ENCODE results near the gene PIP4P1. TPM values are rescaled to one million over a fixed set of nuclear protein-coding genes. Genes with fewer than 3 reads are reported as not detected.
A peak's percentile ranks its signal among the peaks of the same experiment; 100 is the strongest.

Gene PIP4P1
- total and polyA plus RNA-seq, 12 donors: 15.5 to 31.9 (median 18.7) TPM

DNA sequence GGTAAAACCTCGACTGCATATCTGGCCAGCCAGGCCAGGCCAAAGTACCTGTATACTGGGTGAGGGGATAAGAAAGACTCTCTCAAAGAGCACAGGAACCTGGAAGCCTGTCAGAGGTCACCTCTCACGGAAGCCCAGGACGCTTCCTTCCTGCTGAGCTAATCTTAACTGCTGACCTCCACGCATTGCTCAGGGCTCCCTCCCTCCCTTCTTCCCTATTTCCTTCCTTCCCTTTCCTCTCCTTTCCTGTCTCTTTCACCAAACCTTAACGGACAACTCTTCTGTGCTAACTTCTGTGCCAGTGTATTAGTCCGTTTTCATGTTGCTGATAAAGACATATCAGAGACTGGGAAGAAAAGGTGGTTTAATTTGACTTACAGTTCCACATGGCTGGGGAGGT is 29.3 kb upstream of the PIP4P1 start:
- no peak overlapping the region for H3K4me3 ChIP-seq
- H3K27ac ChIP-seq: peak overlapping the region in 8 of 10 donors; percentile 31 to 79 (median 64)
- ATAC-seq (peak in 1 of 8 donors; percentile 46), DNase-seq (no peak)
- no peaks in the 10 kb centered on the region for H3K36me3 ChIP-seq
- H3K27me3 ChIP-seq: peaks cover 0 to 4% (median 0%) of the 10 kb centered on the region in 7 donors
- intact Hi-C loops (cut with DNase I): no loop called here
- no peaks in the 10 kb centered on the region for H3K9me3 ChIP-seq
- TF ChIP-seq, protein P1, sequence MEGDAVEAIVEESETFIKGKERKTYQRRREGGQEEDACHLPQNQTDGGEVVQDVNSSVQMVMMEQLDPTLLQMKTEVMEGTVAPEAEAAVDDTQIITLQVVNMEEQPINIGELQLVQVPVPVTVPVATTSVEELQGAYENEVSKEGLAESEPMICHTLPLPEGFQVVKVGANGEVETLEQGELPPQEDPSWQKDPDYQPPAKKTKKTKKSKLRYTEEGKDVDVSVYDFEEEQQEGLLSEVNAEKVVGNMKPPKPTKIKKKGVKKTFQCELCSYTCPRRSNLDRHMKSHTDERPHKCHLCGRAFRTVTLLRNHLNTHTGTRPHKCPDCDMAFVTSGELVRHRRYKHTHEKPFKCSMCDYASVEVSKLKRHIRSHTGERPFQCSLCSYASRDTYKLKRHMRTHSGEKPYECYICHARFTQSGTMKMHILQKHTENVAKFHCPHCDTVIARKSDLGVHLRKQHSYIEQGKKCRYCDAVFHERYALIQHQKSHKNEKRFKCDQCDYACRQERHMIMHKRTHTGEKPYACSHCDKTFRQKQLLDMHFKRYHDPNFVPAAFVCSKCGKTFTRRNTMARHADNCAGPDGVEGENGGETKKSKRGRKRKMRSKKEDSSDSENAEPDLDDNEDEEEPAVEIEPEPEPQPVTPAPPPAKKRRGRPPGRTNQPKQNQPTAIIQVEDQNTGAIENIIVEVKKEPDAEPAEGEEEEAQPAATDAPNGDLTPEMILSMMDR (IDR thresholded peaks at IDR 0.05): no peak
- 33 to 36% methylated on average over 6 of the region's 6 CpGs for WGBS, 2 donors
- peaks cover 0 to 62% (median 23%) of the 10 kb centered on the region in 9 donors for H3K4me1 ChIP-seq

DNA sequence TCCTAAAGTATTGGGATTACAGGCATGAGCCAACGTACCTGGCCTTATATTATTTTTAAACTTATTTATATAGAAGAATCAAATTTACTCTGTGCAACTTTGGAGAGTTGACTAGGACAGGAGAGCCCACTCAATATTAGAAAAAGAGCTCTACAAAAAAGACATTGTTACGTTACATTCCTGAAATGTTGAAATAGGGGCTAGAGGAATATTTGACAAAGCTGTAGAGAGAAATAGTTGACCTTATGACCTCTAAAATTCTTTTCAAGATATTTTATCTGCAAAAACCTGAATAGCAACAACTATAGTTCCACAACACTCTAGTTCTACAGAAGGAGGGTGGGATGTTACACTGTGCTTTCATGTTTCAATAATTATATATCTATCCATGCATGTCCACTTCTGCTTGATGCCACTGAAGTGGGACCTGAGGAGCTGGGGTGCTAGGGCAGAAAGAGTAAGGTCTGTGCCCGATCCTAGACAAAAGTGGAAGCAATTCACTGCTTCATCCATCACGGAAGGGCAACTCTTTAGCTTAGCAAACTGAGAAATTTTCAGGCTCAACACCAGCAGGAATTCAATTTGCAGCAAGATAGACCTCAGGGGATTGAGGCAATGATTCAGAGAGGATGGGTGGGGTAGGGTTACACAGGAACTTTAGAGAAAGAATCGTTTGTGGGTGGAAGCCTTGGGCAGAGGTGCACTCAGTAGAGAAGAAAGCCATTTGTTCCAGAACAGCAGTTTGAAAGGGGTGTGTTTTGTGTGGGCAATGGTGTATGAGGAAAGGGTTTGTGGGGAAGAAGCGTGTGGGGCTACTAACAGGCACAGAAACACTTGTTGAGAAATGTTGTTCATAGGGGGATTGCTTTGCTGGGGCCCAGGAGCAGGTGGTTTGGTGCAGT is 28.1 kb upstream of the PIP4P1 start:
- no peaks in the 10 kb centered on the region for H3K36me3 ChIP-seq
- TF ChIP-seq, protein P1 (IDR thresholded peaks at IDR 0.05): no peak
- H3K9me3 ChIP-seq: no peaks in the 10 kb centered on the region
- H3K4me1 ChIP-seq: peaks cover 0 to 53% (median 18%) of the 10 kb centered on the region in 9 donors
- DNase-seq (peak in 1 of 2 donors; percentile 12), ATAC-seq (peak; percentile 38 to 90 (median 83))
- H3K4me3 ChIP-seq: no peak overlapping the region
- peaks cover 0 to 4% (median 0%) of the 10 kb centered on the region in 7 donors for H3K27me3 ChIP-seq
- H3K27ac ChIP-seq: peak overlapping the region in 9 of 10 donors; percentile 20 to 79 (median 58)
- 57 to 59% methylated on average over 6 of the region's 6 CpGs for WGBS, 2 donors
- intact Hi-C loops (cut with DNase I): no loop called here

DNA sequence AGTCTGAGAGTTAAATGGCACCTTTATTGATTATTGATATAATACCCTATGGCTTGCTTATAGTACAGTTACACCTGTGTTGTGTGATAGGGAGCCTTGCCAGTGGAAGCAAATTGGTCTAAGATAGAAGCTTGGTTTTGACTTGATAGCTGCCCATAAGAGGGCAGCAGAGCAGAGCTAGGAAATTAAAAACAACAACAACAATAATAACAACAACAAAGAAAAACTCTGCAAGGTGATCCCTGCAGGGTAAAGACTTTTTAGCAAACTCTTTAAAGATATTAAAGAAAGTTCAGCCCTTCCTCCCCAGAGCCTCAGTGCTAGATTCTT is 26.1 kb upstream of the PIP4P1 start:
- no peaks in the 10 kb centered on the region for H3K9me3 ChIP-seq
- H3K4me1 ChIP-seq: peaks cover 0 to 39% (median 18%) of the 10 kb centered on the region in 9 donors
- ATAC-seq: no peak
- H3K4me3 ChIP-seq: no peak overlapping the region
- H3K36me3 ChIP-seq: no peaks in the 10 kb centered on the region
- no peak overlapping the region for H3K27ac ChIP-seq
- DNase-seq: no peak
- peaks cover 0 to 4% (median 0%) of the 10 kb centered on the region in 7 donors for H3K27me3 ChIP-seq
- intact Hi-C loops (cut with DNase I): no loop called here
- TF ChIP-seq, protein P1 (IDR thresholded peaks at IDR 0.05): no peak

DNA sequence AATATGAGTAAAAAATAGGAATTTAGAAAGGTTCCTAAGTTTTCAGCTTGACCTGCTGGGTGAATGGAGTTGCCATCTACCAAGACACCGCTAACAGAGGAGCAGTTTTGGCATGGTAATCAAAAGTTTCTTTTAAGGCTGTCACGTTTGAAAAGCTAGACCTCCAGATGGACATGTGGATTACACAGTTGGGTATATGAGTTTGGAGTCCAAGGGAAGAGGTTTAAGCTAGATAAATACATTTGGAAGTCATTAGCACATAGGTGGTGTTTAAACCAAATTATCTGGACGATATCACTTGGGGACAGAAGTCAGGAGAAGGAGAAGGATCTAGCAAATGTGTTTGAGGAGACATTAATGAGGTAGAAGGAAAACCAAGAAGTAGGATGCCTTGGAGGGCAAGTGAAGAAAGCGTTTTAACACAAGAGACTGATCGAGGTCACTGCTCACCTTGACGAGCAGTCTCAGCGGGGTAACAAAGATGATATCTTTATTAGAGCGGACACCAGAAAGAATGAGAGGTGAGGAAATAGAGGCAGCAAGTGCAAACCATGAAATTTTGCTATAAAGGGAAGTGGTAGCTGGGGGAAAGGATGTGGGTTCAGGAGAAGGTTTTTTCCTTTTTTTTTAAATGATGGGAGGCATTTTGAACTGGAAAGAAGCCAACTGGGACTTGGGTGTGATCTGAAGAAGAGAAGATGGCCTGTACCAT is 25.6 kb upstream of the PIP4P1 start:
- intact Hi-C loops (cut with DNase I): no loop called here
- Histone ChIP-seq H3K36me3 (no peaks in the 10 kb centered on the region), H3K9me3 (no peaks in the 10 kb centered on the region), H3K4me3 (no peak overlapping the region), H3K4me1 (peaks cover 0 to 39% (median 18%) of the 10 kb centered on the region in 9 donors), H3K27me3 (peaks cover 0 to 4% (median 0%) of the 10 kb centered on the region in 7 donors), H3K27ac (no peak overlapping the region)
- no peak for ATAC-seq
- WGBS, 2 donors: 86 to 87% methylated on average over 8 of the region's 8 CpGs
- DNase-seq: no peak
- TF ChIP-seq, protein P1 (IDR thresholded peaks at IDR 0.05): no peak

Measured in heart right ventricle (tissue), 16 donors.